CD4-positive, alpha-beta T cell treated with Interleukin-15 for 1 hour (primary cell): ENCODE results near the gene USP16.
"Not testable (repeated sequence)": the region's sequence is repeated elsewhere in the genome, so short reads cannot be mapped to it uniquely, and the experiment has no call there.

Experiments used
- DNase-seq: peaks from one replicate; pipeline ENCODE4 v3.0.0-alpha.2; 2020

USP16 gene

GRCh38 chr21:29024474-29025327 is at the start of gene USP16:
Gene USP16 (plus strand): TSS chr21:29024668. CDS start chr21:29027914, 3,246 bp downstream.
- peak; percentile 96 for DNase-seq

DNA sequence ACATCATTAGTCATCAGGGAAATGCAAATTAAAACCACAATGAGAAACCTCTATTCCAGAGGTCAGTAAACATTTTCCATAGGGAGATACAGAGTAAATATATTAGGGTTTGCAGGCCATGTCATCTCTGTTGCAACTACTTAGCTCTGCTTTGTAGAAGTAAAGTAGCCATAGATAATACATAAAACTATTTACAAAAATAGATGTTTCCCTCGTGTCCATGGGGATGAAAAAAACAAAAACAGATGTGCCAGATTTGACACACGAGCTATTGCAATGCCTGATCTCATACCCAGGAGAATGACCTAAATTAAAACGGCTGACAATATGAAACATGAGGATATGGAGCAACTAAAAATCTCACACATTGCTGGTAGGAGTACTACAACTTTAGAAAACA is 49.1 kb upstream of the USP16 start:
- no peak for DNase-seq

DNA sequence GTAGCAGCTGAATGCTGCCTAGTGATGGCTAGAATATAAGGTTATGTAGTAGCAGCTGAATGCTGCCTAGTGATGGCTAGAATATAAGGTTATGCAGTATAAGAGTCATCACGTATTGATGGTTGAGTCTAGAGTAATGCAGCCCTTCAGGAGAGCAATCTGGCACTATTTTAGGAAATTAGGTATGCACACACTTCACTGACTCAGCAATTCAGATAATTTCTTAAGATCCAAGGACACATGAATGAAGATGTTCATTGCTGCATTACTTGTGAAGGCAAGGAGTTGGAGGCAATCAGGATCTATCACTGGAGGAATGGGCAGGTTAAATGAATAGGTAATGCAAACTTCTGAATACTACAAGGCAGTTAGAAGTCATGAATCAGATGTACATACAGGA is 45.4 kb upstream of the USP16 start:
- DNase-seq: no peak

DNA sequence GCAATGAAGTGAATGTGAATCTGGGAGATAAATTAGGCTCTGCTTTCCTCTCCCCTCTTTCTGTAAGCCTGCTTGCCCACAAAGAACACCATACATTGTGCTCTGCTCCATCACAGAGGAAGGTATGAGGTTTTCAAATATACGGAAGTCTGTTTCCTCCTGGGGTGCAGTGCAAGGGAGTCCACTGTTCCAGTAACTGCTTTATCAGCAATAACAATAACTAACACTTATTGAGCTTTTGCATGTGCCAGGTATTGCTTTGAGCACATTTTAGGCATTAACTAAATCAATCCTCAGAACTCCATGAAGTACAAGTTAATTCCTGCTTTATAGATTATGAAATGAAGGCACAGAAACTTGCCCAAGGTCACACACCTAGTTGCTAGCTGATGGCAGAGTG is 41.8 kb upstream of the USP16 start:
- DNase-seq: no peak

- DNase-seq: no peak
Measured at GRCh38 chr21:28986677-28987076, 37.8 kb upstream of the USP16 start.

- DNase-seq: not testable (repeated sequence)
Measured at GRCh38 chr21:28988146-28988545, 36.3 kb upstream of the USP16 start.

DNA sequence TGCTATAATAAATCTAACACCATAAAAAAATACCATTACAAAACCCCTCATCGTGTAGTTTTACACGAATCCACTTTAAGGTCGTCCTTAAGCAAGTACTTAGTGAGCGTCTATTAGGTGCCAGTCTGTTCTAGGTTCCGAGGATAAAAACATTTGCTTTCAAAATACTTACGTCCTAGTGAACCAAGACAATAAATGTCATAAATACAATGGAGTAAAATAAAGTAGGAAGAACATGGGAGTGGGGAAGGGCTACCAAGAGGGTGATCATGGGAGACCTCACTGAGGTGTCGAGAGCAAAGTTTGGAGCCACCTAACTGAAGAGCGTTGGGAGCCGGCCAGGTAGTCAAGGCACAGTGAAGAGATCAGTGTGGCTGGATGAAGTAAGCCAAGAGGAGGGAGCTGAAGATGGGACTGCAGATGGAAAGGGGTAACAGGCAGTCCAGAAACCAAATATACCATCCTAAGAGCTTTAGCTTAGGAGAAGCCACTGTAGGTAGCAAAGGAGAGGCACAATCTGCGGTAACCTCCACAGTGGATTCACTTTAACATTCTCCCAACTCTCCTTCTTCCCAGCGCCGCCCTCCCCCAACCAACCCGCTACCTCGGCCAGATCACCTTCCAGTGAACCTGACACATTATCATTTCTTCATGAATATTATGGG is 32.5 kb upstream of the USP16 start:
- DNase-seq: no peak

GRCh38 chr21:28992526-28993292 is 31.8 kb upstream of the USP16 start, which contains the start of gene LTN1:
Gene LTN1 (minus strand): TSS chr21:28992877. CDS start chr21:28992805, 72 bp downstream.
- DNase-seq: peak; percentile 99

DNA sequence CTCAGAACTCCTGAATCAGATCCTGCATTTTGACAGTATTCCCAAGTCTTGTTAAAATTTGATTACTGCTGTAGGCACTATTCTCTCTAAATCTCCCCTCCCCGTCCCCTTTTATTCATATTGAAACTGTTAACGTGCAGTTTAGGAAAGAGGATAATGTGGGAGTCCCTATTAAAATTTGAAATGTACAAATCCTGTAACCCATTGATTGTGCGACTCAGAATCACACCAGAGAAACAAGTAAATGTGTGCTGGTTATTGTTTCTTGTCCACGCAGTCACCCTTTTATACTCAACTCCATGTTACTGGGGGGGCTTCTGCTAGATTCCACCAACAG is 31.2 kb upstream of the USP16 start:
- DNase-seq: no peak

DNA sequence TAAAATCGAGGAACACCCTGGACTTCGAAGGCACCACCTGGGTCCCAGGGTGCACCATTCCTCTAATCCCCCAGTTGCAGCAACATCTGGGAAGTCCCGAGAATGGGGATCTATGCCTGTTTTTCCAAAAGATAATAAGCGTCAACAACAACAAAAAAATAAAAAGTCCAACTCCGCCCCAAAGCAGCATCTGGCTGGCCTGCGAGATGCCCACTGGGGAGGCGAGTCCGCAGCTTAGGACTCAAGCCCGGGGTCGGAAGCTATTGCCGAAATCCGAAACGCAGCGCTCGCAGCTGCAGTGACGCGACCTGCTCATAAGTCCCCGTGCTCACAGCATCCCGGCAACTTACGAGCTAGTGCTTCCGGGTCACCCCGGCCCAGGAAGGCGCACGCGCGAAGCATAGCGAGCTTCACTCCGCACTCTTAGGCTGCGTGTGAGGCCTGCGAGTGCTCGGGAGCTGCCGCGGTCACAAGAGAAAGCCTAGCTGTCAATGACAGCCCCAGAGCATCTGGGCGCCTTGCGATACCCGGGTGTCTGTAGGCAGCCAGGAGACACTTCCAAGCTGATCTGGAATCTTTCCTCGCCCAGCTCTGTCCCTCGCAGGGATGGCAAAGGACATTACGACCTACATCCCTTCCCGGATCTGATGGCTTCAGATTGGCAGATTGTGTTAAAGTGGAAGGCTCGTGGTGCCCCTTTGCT is 21.9 kb upstream of the USP16 start:
- peak; percentile 97 for DNase-seq

DNA sequence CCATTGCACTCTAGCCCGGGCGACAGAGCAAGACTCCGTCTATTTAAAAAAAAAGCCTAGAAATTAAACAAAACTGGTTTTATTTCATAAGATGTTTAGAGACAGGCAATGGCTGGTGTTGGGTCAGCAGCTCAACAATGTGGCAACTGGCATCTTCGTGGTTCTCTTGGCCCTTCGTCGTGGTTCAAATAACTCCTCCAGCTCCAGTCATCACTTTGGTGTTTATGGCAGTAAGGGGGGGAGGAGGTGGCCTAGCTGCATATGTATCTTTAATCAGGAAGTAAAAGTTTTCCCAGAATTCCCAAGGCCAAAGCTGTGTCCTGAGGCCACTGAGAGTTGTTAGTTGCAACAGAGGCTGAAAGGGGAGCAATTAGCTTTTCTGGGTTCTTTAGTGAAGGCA is 18.8 kb upstream of the USP16 start:
- no peak for DNase-seq

GRCh38 chr21:29007135-29007534 is 17.3 kb upstream of the USP16 start:
- no peak for DNase-seq

GRCh38 chr21:29007810-29008209 is 16.7 kb upstream of the USP16 start:
- DNase-seq: no peak

- DNase-seq: no peak
Measured at GRCh38 chr21:29008367-29008766, 16.1 kb upstream of the USP16 start.

GRCh38 chr21:29011236-29011635 is 13.2 kb upstream of the USP16 start:
- DNase-seq: not testable (repeated sequence)

GRCh38 chr21:29017639-29018237 is 6.7 kb upstream of the USP16 start:
- DNase-seq: no peak

- DNase-seq: no peak
Measured at GRCh38 chr21:29018540-29018939, 5.9 kb upstream of the USP16 start.

DNA sequence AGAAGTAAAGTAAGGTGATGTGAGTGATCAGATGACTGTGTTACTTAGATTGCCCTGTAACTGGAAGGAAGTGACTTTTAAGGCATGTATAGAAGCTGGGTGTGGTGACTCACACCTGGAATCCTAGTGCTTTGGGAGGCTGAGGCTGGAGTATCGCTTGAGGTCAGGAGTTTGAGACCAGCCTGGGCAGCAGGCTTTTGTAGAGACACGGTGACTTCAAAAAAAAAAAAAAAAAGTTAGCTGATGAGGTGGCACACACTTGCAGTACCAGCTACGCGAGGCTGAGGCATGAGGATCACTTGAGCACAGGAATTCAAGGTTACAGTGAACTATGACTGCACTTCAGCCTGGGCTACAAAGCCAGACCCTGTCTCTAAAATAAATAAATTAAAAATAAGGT is 2.3 kb upstream of the USP16 start:
- no peak for DNase-seq

GRCh38 chr21:29025328-29025713 is 853 bp downstream of the USP16 start:
- no peak for DNase-seq

- DNase-seq: no peak
Measured at GRCh38 chr21:29029524-29029923, 5.1 kb downstream of the USP16 start.

- DNase-seq: no peak
Measured at GRCh38 chr21:29030909-29031308, 6.4 kb downstream of the USP16 start.

- no peak for DNase-seq
Measured at GRCh38 chr21:29033301-29033700, 8.8 kb downstream of the USP16 start.

DNA sequence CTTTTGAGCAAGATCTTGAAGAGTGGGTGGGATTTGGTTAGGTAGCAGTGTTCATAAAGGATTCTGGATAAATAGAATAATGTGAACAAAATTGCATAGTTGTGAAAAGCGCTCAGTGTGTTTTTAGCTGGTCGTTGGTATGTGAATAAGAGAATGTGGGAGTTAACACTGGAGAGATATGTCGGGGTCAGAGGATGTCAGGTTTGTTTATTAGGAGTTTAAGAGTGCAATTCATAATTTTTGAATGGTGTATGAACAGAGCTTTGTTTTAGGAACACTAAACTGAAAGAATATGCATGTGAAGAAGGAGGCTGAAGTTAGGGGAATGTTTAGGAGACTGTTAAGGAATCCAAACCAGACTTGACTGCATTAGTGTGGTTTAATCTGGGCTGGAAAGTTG is 9.4 kb downstream of the USP16 start:
- DNase-seq: no peak
